ENCODE data around the gene ZBTB1. TPM values are rescaled to one million over a fixed set of nuclear protein-coding genes. Genes with fewer than 3 reads are reported as not detected.
"Not testable (repeated sequence)": the region's sequence is repeated elsewhere in the genome, so short reads cannot be mapped to it uniquely, and the experiment has no call there.

ZBTB1 gene
- total RNA-seq, 1 experiment from 2014 or later: 51.4 TPM

DNA sequence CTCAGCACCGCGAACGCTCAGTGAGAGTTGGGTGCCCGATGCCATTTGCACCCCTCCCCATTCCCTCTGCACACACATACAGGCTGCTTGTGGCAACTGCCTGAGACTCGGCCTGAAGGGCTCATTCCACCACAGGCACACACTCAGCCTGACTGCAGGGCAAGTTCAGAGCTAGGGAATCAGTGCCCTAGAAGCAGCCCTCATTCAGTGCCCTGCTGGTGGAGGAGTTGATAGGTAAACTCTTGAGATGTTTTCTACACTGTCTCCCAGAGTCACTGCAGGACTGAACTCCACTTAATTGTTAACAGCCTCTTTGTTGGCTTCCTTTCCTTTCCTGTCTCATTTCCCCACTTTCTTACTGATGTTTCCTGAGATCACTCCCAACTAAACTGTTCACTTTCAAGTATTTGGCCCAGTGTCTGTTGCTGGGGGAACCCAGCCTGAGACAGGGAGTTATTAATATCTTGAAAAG, 62.1 kb downstream of the ZBTB1 start:
- DNase-seq (ENCODE audit: low read depth): no peak

DNA sequence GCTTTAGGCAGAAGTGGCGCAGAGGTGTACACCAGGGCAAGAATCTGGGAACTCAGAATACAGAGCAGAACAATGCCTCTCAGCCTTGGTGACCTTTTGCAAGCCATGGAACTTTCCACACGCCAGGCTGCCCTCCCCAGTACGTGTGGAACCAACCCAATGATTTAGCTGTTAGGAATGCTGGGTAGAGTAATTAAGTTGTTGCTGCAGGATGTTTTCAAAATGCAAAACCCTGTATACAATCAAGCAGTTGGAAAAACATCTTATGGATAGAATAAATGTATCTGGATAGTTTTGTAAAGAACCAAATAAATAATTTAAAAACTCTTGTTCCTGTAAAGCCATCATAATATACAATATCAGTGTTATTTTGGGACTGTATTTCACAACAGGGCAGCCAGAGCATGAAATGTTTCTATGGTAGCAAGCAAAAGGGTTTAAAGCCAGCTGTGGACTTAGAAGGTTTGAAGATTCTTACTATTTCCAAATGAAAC, 64.6 kb downstream of the ZBTB1 start:
- DNase-seq (ENCODE audit: low read depth): peak; percentile 89

DNA sequence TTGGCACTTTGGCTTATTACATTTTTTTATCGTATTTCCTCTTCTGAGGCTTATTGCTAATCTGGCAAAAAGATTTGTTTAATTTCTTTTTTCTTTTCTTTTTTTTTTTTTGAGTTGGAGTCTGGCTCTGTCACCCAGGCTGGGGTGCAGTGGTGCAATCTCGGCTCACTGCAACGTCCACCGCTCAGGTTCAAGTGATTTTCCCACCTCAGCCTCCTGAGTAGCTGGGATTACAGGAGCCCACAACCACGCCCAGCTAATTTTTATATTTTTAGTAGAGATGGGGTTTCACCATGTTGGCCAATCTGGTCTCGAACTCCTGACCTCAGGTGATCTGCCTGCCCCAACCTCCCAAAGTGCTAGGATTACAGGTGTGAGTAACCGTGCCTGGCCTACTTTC, 65.1 kb downstream of the ZBTB1 start:
- not testable (repeated sequence) for DNase-seq (ENCODE audit: low read depth)

DNA sequence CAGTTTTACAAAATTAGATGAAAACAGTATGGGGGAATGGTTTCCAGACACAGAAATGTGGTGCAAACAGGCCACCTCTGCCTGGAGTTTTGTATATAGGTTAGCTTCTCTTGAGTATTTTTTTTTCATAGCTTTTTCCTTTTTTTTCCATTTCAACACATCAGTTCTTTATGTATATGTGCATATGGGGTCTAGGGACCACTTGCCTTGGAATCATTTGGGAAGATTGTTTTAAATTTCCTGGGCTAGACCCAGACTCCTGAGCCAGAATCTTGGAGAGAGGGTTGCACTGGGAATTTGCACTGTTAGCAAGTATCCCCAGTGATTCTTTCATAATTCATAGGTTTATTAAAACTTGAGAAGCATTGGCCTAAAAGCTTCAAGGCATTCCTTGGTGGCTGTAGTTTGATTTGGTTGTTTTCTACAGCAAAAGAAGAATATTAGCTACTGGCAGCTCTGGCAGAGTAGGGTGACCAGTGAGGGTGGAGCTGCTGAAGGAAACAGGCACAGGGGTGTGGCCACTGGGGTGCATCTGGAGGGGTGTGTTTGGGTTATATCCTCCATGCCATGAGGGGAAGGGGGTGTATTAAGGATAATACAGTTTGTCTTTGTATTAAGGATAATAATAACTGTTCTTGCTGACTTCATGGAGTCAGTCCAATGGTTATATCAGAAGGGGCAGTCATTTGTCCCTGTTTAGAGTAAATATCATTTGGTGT, 68.0 kb downstream of the ZBTB1 start:
- DNase-seq (ENCODE audit: low read depth): no peak

DNA sequence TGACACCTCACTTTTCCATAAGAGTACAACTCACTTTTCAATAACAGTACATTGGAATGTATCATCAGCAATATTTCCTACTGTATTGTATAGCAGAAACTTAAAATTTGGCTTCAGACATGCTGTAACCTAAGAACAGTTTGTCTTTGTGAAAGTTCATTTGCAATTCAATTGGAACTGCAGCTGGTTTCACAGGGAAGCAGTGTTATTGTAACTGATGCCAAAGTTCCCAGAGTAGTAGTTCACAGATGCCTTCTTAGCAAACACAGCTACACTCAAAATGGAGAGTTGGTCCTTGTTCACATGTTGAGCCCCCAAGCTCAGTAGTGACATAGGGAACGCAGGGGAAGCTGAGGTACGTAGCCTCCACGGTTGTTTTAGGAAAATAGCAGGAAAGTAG, 68.5 kb downstream of the ZBTB1 start:
- no peak for DNase-seq (ENCODE audit: low read depth)

Other genes starting within 250 kb of the ZBTB1 start
- not detected in 2 replicates for gene ESR2, start 210.4 kb upstream of the ZBTB1 start, total RNA-seq (2014; rRNA removed; shearing (Covaris generic))
- 21.5 and 47.2 TPM in 2 replicates for gene MTHFD1, start 116.4 kb upstream of the ZBTB1 start, total RNA-seq (2014; rRNA removed; shearing (Covaris generic))
- gene AKAP5, start 39.3 kb upstream of the ZBTB1 start, total RNA-seq (2014; rRNA removed; shearing (Covaris generic)): 3.9 and 4.9 TPM in 2 replicates
- gene ZBTB25, start 932 bp upstream of the ZBTB1 start, total RNA-seq (2014; rRNA removed; shearing (Covaris generic)): 5.5 and 6.3 TPM in 2 replicates
- gene HSPA2, start 36.0 kb downstream of the ZBTB1 start, total RNA-seq (2014; rRNA removed; shearing (Covaris generic)): 1.2 and 2.6 TPM in 2 replicates
- 0.10 and 0.89 TPM in 2 replicates for gene PPP1R36, start 45.2 kb downstream of the ZBTB1 start, total RNA-seq (2014; rRNA removed; shearing (Covaris generic))
- 6.8 and 13.8 TPM in 2 replicates for gene PLEKHG3, start 199.7 kb downstream of the ZBTB1 start, total RNA-seq (2014; rRNA removed; shearing (Covaris generic))

Measured in M059J (cell line).